GM19023 (cell line): ENCODE results near the gene BMAL2.

ENCODE experiments used
- ATAC-seq: cut with Tn5 transposase; IDR thresholded peaks from one replicate; pipeline ENCODE4 v1.9.1; 2021; ENCODE audit warnings: mild to moderate bottlenecking, moderate library complexity; ENCODE audit not compliant: unreplicated experiment

Gene BMAL2

GRCh38 chr12:27355486-27355885 is 22.9 kb downstream of the BMAL2 start:
- ATAC-seq, result no peak

- ATAC-seq, result no peak
Observed at GRCh38 chr12:27355979-27356378, 23.3 kb downstream of the BMAL2 start.

- ATAC-seq, result no peak
Observed at GRCh38 chr12:27359578-27360340, 27.1 kb downstream of the BMAL2 start.

DNA sequence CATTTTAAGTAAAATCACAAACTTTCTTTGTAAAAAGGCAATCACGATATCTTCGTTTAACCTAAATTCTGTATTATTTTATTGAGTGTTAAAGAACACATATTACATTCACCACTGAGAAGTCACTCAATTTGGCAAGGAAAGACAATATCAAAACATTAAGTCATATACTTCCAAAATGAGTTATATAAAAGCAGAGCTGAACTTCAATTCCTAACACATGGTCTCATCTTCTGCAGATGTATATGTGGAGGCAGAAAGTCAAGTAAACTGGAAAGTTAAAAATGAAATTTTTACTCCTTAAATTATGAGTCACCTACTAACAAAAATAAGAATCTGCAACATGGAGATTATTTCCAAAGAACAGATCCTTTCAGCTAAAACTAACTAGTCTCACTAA is 28.7 kb downstream of the BMAL2 start:
- ATAC-seq, result no peak

DNA sequence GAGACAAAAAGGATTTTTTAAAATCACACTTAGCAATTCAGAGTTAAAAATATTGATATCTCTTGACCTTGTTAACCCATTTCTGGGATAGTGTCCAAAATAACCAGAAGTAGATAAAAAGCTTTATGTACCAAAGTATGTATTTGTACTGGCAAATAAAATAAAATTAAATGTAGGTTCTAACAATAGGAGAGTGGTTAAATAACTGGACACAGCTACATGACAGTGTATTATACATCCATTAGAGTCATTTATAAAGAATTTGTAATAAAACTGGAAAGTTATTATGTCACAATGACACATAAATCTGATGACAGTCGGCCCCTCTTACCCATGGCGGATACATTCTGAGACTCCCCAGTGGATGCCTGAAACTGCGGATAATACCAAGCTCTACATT is 34.0 kb downstream of the BMAL2 start:
- no peak for ATAC-seq

GRCh38 chr12:27367078-27367477 is 34.4 kb downstream of the BMAL2 start:
- ATAC-seq, result no peak

GRCh38 chr12:27382171-27382795 is 49.6 kb downstream of the BMAL2 start:
- no peak for ATAC-seq
